HepG2 (cell line): ENCODE results near the gene ZNF106. TPM values are rescaled to one million over a fixed set of nuclear protein-coding genes. Genes with fewer than 3 reads are reported as not detected.

ENCODE experiments used
- ATAC-seq: fragments of 200-7000 bp; cut with Tn5 transposase; 3 replicates; pipeline ENCODE4 v1.9.1; 2020; ENCODE audit warnings: mild to moderate bottlenecking, moderate library complexity
- BruUV-seq: library from RNA; stranded (reverse); fragments of 400-500 nt; replicated peaks from 2 replicates; lab custom pipeline; 2021; lab: Mats Ljungman, UMichigan
- CTCF ChIA-PET: fragments of 300-600 bp; formaldehyde crosslinking; extraction: SDS; loops from one replicate; lab custom pipeline; 2021; ENCODE audit warnings: low total read pairs, inconsistent platforms, low intra/inter-chr PET ratio; lab: Yijun Ruan, JAX
- POLR2A ChIA-PET: fragments of 350-600 bp; sonication (Branson Sonifier 250); formaldehyde crosslinking; loops from one replicate; lab custom pipeline; 2020; ENCODE audit warnings: antibody characterized with exemption, inconsistent platforms; lab: Yijun Ruan, JAX
- DNase-seq: peaks from one replicate; pipeline ENCODE4 v3.0.0-alpha.2; 2015; ENCODE audit warnings: low spot score
- FAIRE-seq: peaks from 3 replicates; lab custom pipeline; 2011; peaks lifted over from hg19 to GRCh38; lab: Jason Lieb, UNC
- H2AFZ ChIP-seq: one replicate; pipeline ENCODE4 v1.6.1; 2011; ENCODE audit warnings: low read length, inconsistent platforms
- H3K27ac ChIP-seq: fragments of 300-600 bp; 3 replicates; pipeline ENCODE4 v1.8.0; 2011; ENCODE audit warnings: mixed run types, mild to moderate bottlenecking, mixed read lengths, low read length, inconsistent platforms; ENCODE audit not compliant: insufficient read depth; ENCODE audit errors: extremely low read length
- H3K27me3 ChIP-seq, 2 experiments: fragments of 200-600 bp in 1 of 2; 2 replicates in 1 of 2; 3 replicates in 1 of 2; pipeline versions ENCODE4 v1.6.0 to v1.8.0; 2011; ENCODE audit warnings: low read length in 2 of 2, mild to moderate bottlenecking in 2 of 2, moderate library complexity in 2 of 2, inconsistent platforms in 1 of 2; ENCODE audit not compliant: insufficient read depth in 2 of 2, control insufficient read depth in 1 of 2
- H3K36me3 ChIP-seq, 2 experiments: fragments of 200-600 bp in 1 of 2; replicated peaks in 1 of 2; 2 replicates in 1 of 2; 3 replicates in 1 of 2; pipeline versions ENCODE4 v1.5.1 to v1.8.0; 2011; ENCODE audit warnings: low read length in 2 of 2, inconsistent platforms in 1 of 2; ENCODE audit not compliant: insufficient read depth in 2 of 2, control insufficient read depth in 1 of 2
- H3K4me1 ChIP-seq: 2 replicates; pipeline ENCODE4 v1.5.1; 2012; ENCODE audit warnings: low read length, inconsistent platforms; ENCODE audit not compliant: insufficient read depth
- H3K4me2 ChIP-seq: 2 replicates; pipeline ENCODE4 v1.6.0; 2011; ENCODE audit warnings: low read depth, low read length, inconsistent platforms
- H3K4me3 ChIP-seq, 3 experiments: fragments of 200-600 bp in 1 of 3; sonication (generic), shearing (Covaris generic) in 1 of 3; replicated peaks in 1 of 3; 2 replicates each; pipeline ENCODE4 v1.5.1; 2011 to 2016; ENCODE audit warnings: low read length in 3 of 3, inconsistent platforms in 2 of 3, low read depth in 2 of 3, mild to moderate bottlenecking in 2 of 3, control low read depth in 1 of 3, mixed read lengths in 1 of 3; ENCODE audit not compliant: insufficient read depth in 1 of 3
- H3K79me2 ChIP-seq: one replicate; pipeline ENCODE4 v1.6.1; 2011; ENCODE audit warnings: low read length, inconsistent platforms; ENCODE audit not compliant: insufficient read depth
- H3K9ac ChIP-seq: 2 replicates; pipeline ENCODE4 v1.6.0; 2011; ENCODE audit warnings: mild to moderate bottlenecking, low read depth, low read length, inconsistent platforms; ENCODE audit not compliant: insufficient read depth
- H3K9me3 ChIP-seq: 2 replicates; pipeline ENCODE4 v1.5.1; 2012; ENCODE audit warnings: mild to moderate bottlenecking, low read length
- H4K20me1 ChIP-seq: 2 replicates; pipeline ENCODE4 v1.6.0; 2011; ENCODE audit warnings: inconsistent platforms, mild to moderate bottlenecking, low read length, moderate library complexity; ENCODE audit not compliant: insufficient read depth
- KAT8 ChIP-seq: IDR thresholded peaks from 2 replicates; pipeline ENCODE4 v1.6.1; 2016; ENCODE audit warnings: missing genetic modification reagents, missing compliant biosample characterization
- MED13 ChIP-seq: sonication (generic); formaldehyde crosslinking; IDR thresholded peaks from 2 replicates; pipeline ENCODE4 v1.5.0; 2020; ENCODE audit warnings: missing genetic modification reagents
- NFKBIZ ChIP-seq: IDR thresholded peaks from 2 replicates; pipeline ENCODE4 v1.6.1; 2018; ENCODE audit warnings: missing genetic modification reagents, missing compliant biosample characterization
- RFXAP ChIP-seq: sonication (generic); formaldehyde crosslinking; IDR thresholded peaks from 2 replicates; pipeline ENCODE4 v1.4.0; 2020; ENCODE audit warnings: missing genetic modification reagents, borderline replicate concordance
- ZNF30 ChIP-seq: sonication (generic); formaldehyde crosslinking; IDR thresholded peaks from 2 replicates; pipeline ENCODE4 v1.5.0; 2020; ENCODE audit warnings: mild to moderate bottlenecking, missing genetic modification reagents
- ZNF331 ChIP-seq: sonication (generic); formaldehyde crosslinking; IDR thresholded peaks from 2 replicates; pipeline ENCODE4 v1.4.0; 2020; ENCODE audit warnings: missing genetic modification reagents
- ZNF549 ChIP-seq: sonication (generic); formaldehyde crosslinking; IDR thresholded peaks from 2 replicates; pipeline ENCODE4 v1.5.0; 2020; ENCODE audit warnings: missing genetic modification reagents
- ZNF574 ChIP-seq: sonication (generic); formaldehyde crosslinking; IDR thresholded peaks from 2 replicates; pipeline ENCODE4 v1.4.0; 2020; ENCODE audit warnings: missing genetic modification reagents
- WGBS: methylation state at CpG from one replicate; pipeline ENCODE4 v1.1.6; 2017; ENCODE audit warnings: low lambda C conversion rate; 5-methylcytosine and 5-hydroxymethylcytosine counted together
- in situ Hi-C: cut with HindIII; loops from 2 replicates; pipeline ENCODE4 v1.10.0; 2017; ENCODE audit warnings: low pct_unique_long_range_greater_than_20kb; ENCODE audit not compliant: extremely low pct_ligation_motif_present
- intact Hi-C: fragments of 100-400 bp; cut with micrococcal nuclease; formaldehyde crosslinking; loops from one replicate; pipeline ENCODE4 v1.10.0; 2022; ENCODE audit not compliant: unreplicated experiment
- polyA plus RNA-seq, 8 experiments: library from polyadenylated mRNA; depleted of rRNA in 3 of 8; stranded (reverse) in 7 of 8; unstranded in 1 of 8; fragments of >200 nt; fragmentation: Illumina TruSeq in 4 of 8; extraction: Trizol in 4 of 8; gene quantifications; 2 replicates each; pipeline versions ENCODE4 v1.2.1 to v1.2.3, GENCODE V29; 2011 to 2016; ENCODE audit warnings: low read depth in 4 of 8, missing spikeins in 1 of 8, mixed read lengths in 1 of 8; ENCODE audit not compliant: insufficient read depth in 1 of 8
- total RNA-seq, 5 experiments: library from RNA; depleted of rRNA; stranded (reverse); fragments of >200 nt; fragmentation: Illumina TruSeq; extraction: Trizol; gene quantifications; 2 replicates each; pipeline ENCODE4 v1.2.3, GENCODE V29; 2016; ENCODE audit warnings: low read depth in 1 of 5
- TF ChIP-seq, protein P1 (sequence below): sonication (generic); formaldehyde crosslinking; IDR thresholded peaks from 2 replicates; pipeline ENCODE4 v1.4.0; 2020; ENCODE audit warnings: missing genetic modification reagents

The ZNF106 gene
- total and polyA plus RNA-seq, 2 of the 13 experiments (the other 11 are each of a cell fraction or from before 2014, with no cell fraction given): 12.5 to 35.1 TPM

DNA sequence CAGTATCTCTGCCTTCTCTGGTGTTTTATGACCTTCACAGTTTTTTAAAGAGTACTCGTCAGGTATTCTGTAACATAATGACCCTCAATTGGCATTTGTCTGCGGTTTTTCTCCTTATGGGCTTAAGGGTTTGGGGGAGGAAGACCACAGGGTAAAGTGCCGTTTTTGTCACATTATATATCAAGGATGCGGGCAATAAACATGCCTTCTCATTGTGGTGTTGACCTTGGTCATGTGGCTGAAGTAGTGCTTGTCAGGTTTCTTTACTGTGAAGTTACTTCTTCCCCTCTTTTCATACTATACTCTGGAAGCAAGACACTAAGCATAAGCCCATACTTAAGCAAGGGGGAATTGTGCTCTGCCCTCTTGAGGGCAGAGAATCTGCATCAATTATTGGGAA is 115.0 kb downstream of the ZNF106 start:
- FAIRE-seq (no peak), DNase-seq (no peak), ATAC-seq (no peak)
- no peak overlapping the region for H3K4me3 ChIP-seq
- no peak overlapping the region for H3K27ac ChIP-seq
- no TSS peak for BruUV-seq
- intact Hi-C loops (no loop called here), in situ Hi-C loops (no loop called here)
- H3K9ac ChIP-seq: no peak overlapping the region
- peaks cover 16% of the 10 kb centered on the region for H3K9me3 ChIP-seq
- H4K20me1 ChIP-seq: no peaks in the 10 kb centered on the region
- ChIA-PET POLR2A (no interaction called here), CTCF (no interaction called here)
- no peak for TF ChIP-seq ZNF549 (CRISPR knock-in tag)
- TF ChIP-seq RFXAP (CRISPR knock-in tag): no peak
- no peak for TF ChIP-seq KAT8
- no peak for TF ChIP-seq NFKBIZ (CRISPR knock-in tag)
- no peak for TF ChIP-seq ZNF331 (CRISPR knock-in tag)
- no peak for TF ChIP-seq ZNF30 (CRISPR knock-in tag)
- no peak for TF ChIP-seq MED13 (CRISPR knock-in tag)
- no peak for TF ChIP-seq ZNF574 (CRISPR knock-in tag)
- TF ChIP-seq, protein P1, sequence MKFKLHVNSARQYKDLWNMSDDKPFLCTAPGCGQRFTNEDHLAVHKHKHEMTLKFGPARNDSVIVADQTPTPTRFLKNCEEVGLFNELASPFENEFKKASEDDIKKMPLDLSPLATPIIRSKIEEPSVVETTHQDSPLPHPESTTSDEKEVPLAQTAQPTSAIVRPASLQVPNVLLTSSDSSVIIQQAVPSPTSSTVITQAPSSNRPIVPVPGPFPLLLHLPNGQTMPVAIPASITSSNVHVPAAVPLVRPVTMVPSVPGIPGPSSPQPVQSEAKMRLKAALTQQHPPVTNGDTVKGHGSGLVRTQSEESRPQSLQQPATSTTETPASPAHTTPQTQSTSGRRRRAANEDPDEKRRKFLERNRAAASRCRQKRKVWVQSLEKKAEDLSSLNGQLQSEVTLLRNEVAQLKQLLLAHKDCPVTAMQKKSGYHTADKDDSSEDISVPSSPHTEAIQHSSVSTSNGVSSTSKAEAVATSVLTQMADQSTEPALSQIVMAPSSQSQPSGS (CRISPR knock-in tag): no peak
- H2AFZ ChIP-seq: no peak overlapping the region
- peaks cover 14% of the 10 kb centered on the region for H3K4me1 ChIP-seq
- 32% methylated on average over 4 of the region's 4 CpGs for WGBS
- H3K4me2 ChIP-seq: no peak overlapping the region
- no peaks in the 10 kb centered on the region for H3K79me2 ChIP-seq
- H3K27me3 ChIP-seq: no peaks in the 10 kb centered on the region
- no peaks in the 10 kb centered on the region for H3K36me3 ChIP-seq
